Measurements from ENCODE around the gene NKD1.

Gene NKD1

DNA sequence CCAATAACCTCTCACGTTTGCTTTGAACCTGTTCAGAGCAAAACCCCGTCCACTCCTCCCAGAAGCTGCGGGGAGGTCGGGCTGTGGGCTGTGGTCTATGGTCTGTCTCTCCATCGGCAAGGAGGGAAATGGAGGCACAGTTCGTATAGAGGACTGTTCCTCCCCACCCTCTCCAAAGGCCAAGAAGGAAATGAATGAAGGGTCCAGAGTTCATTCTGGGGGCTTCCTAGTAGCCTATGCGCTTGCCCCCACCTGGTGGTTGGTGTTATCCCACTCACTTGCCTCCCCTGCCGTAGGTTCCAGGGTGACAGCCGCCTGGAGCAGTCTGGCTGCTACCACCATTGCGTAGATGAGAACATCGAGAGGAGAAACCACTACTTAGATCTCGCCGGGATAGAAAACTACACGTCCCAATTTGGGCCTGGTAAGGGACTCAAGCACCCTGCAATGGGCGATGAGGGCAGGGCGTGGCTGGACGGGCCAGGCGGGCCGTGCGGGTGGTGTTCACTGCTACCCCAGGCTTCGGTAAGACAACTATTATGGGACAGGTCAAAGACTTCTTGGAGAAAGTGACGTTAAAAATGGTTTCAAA, 83.9 kb downstream of the NKD1 start:
- DNase-seq, result no peak

DNA sequence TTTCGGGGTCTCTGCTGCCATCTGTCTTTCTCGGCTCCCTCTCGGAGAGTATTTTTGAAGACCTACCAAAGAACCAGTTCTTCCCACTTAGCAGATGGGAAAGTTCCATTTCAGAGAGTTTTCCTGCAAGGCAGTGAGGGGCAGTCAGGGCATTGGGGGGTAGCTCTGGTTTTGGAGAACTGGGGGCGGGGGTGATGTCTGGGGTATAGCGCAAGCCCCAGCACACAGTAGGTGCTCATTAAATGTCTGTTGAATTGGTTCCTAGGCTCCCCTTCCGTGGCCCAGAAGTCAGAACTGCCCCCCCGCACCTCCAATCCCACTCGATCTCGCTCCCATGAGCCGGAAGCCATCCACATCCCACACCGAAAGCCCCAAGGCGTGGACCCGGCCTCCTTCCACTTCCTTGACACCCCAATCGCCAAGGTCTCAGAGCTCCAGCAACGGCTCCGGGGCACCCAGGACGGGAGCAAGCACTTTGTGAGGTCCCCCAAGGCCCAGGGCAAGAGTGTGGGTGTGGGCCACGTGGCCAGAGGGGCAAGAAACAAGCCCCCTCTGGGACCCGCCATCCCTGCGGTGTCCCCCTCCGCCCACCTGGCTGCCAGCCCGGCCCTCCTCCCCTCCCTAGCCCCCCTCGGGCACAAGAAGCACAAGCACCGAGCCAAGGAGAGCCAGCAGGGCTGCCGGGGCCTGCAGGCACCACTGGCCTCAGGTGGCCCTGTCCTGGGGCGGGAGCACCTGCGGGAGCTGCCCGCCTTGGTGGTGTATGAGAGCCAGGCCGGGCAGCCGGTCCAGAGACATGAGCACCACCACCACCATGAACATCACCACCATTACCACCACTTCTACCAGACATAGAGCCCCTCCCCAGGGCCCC, 85.0 kb downstream of the NKD1 start:
- no peak for DNase-seq

DNA sequence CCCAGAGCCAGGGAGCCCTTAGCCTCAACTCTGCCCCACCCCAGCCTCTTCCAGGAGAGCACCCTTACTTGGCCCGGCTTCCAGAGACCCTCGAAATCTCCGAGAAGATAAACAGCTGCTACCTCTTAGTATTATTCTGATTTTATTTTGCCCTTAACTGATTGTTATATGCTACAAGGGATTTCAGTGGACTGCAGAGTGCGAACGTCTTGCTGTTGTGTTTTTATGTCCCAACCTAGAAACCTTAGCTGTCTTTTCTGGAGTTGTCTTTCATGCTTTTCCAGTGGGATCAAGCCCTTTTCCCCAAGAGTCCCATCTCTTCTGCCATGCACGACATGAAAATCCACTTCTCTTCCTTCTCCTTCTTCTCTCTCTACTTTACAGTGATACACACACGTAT, 85.9 kb downstream of the NKD1 start:
- DNase-seq, result no peak

DNA sequence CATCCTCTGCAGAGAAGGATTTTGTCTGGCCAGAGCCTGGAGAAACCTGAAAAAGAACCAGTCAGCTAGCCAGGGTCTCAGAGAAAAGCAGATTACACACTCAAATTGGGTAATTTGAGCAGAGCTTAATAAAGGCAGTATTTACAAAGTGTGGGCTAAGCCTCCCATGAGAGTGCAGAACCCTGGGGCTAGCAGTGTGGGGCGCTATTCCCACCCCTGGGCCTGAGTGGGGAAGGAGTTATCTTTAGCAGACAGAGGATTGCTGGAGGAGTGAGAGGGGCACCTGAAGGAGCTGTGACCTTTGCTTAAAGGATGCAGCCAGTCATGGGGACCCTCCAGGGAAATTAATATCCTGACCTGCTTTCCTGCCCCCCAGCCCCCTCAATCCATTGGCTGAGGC, 86.8 kb downstream of the NKD1 start:
- DNase-seq, result no peak

DNA sequence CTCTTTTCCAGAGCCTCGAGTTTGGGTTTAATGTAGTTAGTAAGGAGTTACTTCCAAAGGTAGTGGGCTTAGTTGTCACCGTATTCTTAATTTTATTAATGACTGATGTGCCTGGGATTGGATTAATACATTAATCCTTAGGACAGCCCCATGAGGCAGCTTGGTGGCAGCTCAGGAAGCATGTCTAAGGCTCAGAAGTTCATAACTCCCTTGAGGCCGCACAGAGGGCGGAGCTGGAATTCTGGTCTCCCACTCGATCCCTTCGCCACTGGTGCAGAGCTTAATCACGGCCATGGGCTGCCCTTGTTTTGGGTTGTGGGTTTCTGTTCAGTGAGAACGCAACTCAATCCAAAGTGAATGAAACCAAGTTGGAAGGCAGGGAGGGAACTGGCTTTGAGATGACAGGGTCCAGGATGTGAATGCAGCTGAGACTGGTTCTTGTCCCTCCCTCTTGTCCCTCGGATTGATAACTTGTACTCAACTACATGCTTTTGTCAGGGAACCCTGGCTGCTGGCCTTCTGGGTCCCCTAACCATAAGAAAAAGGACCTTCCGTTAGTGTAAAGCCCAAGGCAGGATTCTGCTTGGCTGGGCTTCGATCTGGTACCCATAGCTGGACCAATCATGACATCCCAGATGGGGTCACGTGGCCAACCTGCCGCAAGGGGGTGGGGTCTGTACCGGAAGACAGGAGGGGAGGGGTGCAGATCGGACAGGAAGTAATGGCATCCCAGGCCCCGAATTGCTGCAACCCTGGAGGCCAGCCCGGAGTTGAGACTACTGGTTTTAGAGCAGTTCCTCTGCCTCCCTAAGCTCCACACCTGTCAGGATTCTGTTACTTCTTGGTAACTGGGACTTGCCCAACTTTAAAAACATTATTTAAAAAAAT, 87.6 kb downstream of the NKD1 start:
- DNase-seq, result no peak

DNA sequence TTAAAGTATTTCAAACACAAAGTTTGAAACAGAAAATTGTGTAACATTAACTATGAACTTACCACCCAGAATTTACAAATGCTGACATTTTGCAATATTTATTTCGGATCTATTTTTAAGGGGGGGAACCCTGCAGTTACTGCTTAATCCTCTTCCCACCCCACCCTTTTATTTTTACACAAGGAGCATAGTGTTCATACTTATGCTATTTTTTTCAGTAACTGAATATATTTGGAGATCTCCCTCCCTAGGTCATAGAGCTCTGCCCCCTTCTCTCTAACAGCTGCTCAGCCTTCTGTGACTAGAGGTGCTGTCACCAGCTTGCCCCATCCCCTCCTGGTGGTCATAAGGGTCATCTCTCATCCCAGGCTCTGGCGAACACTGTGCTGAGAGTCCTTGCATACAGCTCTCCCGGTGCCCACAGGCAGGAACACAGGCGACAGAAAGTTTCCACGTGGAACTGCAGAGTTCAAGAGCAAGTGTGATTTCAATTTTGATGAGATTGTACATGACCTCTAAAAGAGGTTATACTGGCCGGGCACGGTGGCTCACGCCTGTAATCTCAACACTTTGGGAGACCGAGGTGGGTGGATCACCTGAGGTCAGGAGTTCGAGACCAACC, 88.7 kb downstream of the NKD1 start:
- no peak for DNase-seq

DNA sequence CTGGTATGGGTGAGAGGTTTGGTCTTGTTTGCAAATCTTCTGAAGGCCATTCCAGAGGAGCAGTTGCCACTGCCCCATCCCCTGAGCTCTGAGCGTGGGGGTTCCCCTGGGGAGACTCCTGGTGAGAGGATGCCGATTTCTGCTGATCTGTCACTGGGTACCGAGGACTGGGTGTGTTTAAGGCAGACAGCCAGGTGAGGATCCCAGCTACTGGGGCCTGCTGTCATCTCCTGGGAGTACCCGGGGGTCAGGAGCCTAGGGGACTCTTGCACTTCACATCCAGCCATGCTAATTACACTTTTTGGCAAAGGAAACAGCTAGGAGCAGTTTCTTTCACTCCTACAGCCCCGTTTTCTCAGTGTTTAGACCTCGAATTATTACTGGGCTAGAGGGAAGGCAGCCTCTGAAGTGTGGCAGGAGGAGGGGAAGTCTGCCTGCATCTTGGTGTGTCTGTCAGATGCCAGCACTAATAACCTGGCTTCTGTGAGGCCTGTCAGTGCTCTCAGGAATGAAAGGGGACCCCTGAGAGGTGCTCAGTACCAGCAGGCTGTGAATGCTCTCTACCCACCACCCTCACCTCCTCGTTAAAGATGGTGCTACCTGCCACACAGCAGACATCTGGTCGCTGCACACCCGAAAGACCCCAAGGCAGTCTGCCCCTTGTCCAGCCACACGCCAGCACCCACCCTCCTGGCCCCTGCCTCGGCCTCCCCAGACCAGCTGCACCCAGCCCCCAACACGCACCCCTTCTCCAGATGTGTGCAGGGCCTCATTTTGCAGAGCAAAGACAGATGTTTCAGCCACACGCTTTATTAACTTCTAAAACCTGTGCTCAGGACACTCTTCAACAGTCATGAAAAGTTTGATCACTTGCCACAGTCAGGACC, 89.8 kb downstream of the NKD1 start:
- DNase-seq, result no peak

DNA sequence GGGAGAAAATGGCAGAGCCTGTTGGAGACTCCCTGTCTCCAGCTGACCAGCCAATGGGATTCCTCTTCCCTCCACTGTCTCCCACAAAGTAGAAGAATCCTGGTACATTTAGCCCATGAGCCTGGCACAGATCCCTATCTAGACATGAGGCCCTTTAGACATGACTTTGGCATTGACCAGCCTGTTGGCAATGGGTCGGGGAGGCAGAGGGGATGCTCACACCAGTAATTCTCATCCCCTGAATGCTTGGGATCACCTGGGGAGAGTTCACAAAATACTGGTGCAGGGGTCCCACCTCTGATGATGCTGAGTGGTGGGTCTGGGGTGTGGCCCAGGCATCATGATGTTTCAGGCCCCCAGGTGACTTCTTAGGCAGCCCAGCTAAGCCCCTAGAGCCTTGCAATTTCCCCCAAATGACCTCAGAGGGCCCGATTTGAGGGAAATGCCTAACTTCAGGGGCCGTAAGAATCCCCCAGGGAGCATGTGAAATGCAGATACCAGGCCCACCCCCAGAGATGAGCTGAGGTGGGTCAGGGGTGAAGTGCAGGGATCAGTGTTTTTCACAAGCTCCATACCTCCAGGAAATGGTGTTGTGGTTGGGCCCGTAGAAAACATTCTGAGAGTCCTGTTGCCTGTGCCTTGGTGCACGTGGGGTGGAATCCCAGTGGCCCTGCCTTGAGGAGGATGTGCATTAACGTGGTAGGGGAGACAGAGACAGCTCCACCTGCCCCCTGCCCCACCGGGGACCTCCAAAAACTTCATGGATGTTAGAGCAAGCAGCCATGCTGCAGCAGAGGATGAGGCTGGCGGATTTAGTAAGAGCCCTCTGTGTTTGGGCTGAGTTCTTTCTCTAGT, 90.8 kb downstream of the NKD1 start:
- no peak for DNase-seq

DNA sequence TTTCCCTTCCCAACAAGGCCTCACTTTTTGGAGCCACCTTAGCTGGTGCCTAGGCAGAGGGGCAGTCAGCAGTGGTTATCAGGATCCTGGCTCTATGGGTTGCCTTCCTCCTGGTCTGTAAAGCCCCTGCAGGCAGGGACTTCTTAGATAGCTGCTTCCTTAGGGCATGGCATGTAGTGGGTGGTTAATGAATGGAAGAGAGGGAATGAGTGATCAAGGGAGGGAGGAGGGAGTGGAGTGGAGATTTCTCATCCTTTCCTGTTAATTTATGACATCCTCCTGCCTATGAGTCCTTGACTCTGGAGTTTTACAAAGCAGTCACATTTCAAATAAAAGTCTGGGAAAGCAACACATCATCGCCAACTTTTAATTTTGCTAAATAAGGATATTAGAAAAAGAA, 92.2 kb downstream of the NKD1 start:
- DNase-seq, result no peak

DNA sequence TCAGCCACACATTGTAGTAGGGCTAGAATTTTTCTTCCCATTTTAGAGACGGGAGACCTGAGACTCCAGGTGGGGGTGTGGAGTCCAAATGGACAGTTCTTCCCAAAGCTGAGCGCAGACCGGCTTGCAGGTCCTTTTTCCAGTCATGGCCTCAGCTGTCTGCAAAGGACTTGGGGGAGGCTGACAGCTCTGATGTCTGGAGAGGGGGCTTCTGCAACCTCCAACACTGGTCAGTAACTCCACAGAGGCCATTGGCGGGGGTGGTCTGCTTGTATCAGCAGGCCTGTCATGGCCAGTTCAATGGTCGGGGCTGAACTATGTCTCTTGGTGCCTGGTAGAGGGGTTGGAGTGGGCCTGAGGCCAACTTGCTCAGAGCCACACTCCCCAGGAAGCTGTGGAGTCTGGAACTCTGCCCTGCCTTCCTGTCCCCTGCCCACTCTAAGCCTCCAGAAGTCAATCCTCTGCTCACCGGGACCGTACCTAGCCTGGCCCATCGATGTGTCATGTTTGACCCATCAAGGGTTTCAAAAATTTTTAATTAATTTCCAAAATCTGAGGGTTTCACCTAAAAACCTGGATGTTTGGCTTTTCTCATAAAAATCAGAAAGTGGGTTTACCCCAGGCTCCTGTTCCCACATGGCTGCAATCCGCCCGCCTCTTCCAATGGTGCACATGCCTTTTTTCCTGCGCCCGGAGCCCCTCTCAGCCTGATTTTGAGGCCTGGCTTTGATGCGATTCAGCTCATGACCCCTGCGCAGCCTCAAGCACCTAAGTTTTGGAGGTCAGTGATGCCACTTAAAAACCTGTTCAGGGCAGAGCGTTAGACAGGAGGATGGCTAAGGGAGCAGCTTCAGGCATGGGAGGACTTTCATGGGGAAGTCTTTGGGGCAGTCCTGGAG, 93.0 kb downstream of the NKD1 start:
- DNase-seq, result no peak

DNA sequence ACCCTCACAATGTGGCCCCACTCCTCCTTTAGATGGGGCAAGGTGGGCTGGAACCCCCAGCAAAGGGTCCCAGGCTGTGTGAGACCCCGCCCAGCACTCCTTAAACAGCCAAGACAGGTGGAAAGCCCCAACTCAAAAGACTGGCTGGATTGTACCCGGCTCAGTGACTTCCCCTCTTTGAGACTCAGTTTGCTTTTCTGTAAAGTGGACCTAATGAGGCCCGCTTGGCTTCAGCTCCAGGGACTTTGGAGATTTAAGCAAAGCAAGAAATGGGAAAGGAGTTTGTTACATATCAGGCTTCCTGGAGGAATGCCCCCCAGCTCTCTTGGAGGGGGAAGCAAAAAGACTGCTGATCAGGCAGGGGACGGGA, 93.6 kb downstream of the NKD1 start:
- DNase-seq, result no peak

DNA sequence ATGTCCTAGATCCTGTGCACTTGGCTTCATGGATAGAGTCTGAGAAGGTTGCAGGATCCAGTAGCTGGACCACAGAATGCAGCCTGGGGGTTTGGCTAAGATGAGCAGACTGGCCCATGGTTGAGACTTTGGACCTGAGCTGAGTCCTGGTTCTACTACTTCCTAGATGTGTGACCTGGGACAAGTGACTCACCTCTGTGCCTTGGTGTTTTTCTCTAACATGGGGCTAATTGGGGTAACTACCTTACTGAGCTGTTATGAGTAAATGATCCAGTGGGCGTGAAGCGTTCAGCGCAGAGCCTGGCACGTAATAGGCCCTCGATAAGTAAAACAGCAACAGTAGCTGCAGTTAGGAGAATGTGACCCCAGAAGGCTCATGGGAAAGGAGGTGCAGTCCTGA, 94.2 kb downstream of the NKD1 start:
- no peak for DNase-seq

DNA sequence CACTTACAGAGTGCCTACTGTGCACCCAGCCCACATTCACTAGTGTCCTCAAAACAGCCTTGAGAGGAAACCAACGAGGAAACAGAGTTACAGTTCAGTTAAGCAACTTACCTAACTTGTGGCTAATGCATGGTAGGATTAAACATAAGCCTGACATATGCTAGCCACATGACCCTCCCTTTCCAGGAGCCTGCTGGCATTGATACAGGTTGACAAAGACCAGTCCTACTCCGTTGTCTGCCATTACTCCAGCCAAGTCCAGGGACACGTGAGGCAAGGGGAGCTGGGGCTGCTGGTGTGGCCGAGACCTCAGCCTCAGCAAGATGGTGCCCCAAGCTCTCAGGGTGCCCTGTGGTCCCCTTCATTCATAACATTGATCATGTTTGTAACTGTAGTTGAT, 95.0 kb downstream of the NKD1 start:
- no peak for DNase-seq

DNA sequence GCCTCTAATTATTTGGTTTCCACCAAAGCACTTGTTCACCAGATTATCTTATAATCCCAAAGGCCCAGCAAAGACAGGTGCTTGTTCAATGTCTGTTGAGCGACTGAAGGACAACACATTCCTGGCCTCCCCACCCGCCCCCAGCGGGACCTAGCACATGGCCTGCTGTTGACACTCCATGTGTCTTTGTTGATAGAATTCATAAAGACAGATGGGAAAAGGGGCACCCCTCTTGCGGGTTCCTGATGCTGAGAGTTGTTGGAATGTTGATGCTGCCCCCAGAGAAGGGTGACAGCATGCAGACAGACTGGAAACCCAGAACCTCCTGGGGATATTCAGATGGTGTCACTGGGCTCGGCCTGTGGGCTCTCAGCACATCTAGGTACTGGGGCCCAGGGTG, 96.0 kb downstream of the NKD1 start:
- no peak for DNase-seq

DNA sequence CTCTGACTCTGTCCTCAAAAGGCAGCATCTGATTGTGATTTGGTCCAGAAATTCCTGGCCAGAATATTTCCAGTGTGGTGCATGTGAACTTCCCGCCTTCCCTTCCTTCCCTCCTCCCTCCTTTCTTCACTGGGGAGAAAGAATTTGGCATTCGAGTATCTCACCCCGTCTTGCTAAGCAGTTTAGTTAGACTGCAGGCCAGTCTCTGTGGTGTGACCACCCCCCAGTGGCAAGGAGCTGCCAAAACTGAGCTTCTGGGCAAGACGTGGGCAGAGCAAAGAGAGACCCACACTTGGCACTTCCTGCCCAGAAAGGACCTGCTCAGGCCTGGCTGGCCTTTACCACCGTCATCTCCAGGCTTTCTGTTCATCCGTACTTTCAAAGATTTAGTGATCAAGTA, 96.5 kb downstream of the NKD1 start:
- DNase-seq, result no peak

DNA sequence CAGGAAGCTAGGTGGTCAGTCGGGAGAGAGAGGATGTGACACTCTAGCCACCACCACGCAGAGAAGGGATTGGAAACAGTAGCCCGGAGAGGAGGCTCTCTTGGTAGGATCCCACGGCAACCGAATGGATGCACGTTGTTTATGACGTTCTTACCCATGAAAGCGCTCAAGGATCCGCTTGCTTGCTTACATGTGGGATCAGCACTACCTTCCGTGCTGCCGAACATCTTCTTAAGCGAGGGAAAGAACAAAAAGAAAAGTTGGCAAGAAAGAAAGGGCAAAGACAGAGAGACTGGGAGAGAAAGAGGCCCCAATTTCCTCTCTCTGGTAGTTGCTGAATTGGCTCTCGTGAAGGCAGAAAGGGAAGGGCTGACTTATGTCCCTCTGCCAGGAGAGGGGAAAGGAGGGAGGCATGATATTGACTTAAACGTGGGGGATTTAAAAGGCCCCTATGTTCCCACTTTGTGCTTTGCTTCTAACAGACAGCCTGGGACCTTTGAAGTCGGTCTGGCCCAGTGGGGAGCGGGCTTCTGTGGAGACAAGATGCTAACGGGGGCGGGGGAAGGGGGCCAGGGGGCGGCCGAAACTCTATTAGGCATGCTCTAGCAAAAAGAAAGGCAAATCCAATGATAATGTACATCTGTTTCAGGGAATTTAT, 97.5 kb downstream of the NKD1 start:
- DNase-seq, result no peak

DNA sequence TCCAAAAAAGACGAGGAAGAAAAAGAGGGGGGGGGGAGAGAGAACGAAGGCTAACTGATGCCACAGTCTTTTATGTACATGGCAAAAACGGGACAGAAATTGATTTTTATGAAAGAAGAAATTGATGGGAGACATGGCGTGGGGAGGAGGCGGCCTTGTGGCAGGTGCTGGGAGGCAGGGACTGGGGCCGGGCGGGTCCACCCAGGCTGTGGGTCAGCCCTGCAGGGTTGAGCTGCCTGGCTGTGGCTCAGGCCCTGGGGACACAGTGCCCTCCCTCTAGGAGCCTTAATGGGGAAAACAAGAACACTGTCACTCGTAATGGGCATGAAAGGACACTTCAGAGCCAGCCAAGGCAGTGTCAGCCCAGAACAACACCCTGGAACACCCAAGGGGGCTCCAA, 98.1 kb downstream of the NKD1 start:
- no peak for DNase-seq

DNA sequence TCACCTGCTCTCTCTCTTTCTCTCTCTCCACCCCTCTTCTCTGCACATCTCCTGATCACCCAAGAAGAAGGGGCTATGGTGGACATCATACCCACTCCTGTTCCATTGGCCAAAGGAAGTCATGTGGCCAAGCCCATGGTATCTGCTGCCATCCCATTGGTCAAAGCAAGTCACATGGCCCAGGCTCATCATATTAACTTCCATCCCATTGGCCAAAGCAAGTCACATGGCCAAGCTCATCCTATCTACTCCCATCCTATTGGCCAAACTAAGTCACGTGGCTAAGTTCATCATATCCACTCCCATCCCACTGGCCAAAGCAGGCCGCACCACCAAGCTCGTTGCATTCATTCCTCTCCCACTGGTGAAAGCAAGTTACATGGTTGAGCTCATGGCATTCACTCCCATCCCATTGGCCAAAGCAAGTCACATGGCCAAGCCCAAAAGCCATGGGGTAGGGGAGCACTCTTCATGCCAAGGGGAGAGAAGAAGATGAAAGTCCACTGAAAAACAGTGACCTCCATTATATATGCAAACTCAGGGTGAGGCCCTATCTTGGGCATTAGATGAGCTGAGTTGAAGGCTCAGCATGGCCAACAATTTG, 103.7 kb downstream of the NKD1 start:
- DNase-seq, result no peak

DNA sequence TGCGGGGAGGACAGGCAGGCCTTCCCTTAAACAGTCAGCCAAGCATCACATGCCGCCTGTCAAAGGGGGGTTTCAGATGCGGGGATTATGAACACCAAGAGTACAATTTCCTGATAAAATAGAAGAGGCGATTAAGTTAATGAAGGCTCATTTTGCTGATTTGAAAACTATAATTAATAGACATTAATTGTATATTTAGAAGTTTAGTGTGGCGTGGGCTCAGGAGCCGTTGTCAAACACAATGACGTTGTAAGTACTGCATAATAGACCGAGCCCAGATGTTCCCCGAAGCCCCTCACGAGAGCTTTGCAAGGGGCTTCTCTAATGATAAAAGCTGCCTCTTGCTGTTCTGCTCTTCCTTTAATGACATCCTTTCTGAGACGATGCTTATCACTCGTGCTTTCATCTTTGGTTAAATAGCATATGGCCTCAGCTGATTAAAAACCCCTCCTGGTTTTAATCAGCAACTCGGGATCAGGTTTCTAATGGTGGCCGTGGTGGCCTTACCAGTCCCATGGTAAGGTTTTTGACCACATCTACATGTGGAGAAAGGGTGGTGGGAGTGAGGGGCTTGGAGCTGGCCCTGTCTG, 104.7 kb downstream of the NKD1 start:
- DNase-seq, result no peak
